NCI-H2029 (cell line): ENCODE data around the gene C2orf76.
A peak's percentile ranks its signal among the peaks of the same experiment; 100 is the strongest.

Experiments
- DNase-seq: peaks from one replicate; lab custom pipeline; 2025; lab: John Stamatoyannopoulos, UW

C2orf76 gene

GRCh38 chr2:119263656-119264055 is 103.0 kb downstream of the C2orf76 start:
- DNase-seq, result no peak

- DNase-seq, result no peak
Observed at GRCh38 chr2:119263025-119263424, 103.6 kb downstream of the C2orf76 start.

- no peak for DNase-seq
Observed at GRCh38 chr2:119261493-119262225, 105.0 kb downstream of the C2orf76 start.

GRCh38 chr2:119260646-119261492 is 105.8 kb downstream of the C2orf76 start:
- no peak for DNase-seq

GRCh38 chr2:119259296-119259860 is 107.3 kb downstream of the C2orf76 start:
- DNase-seq, result no peak

- DNase-seq, result no peak
Observed at GRCh38 chr2:119257198-119257597, 109.4 kb downstream of the C2orf76 start.

- no peak for DNase-seq
Observed at GRCh38 chr2:119256582-119256921, 110.1 kb downstream of the C2orf76 start.

GRCh38 chr2:119255760-119256581 is 110.7 kb downstream of the C2orf76 start:
- DNase-seq, result peak; percentile 52

- no peak for DNase-seq
Observed at GRCh38 chr2:119254601-119255080, 112.0 kb downstream of the C2orf76 start.

- DNase-seq, result no peak
Observed at GRCh38 chr2:119253760-119254600, 112.7 kb downstream of the C2orf76 start.

GRCh38 chr2:119253114-119253702 is 113.4 kb downstream of the C2orf76 start:
- DNase-seq, result no peak
